GM23338 (cell line): Measurements from ENCODE around the gene PAX5. TPM values are rescaled to one million over a fixed set of nuclear protein-coding genes. Genes with fewer than 3 reads are reported as not detected.
A peak's percentile ranks its signal among the peaks of the same experiment; 100 is the strongest.

ENCODE experiments used
- ATAC-seq: fragments of 200-7000 bp; cut with Tn5 transposase; 3 replicates; pipeline ENCODE4 v1.9.1; 2020
- DNase-seq: peaks from one replicate; pipeline ENCODE4 v3.0.0-alpha.2; 2015; ENCODE audit warnings: low spot score
- H2AFZ ChIP-seq: fragments of 200-600 bp; sonication (generic); 2 replicates; pipeline ENCODE4 v1.8.0; 2016; ENCODE audit warnings: antibody characterized with exemption, mild to moderate bottlenecking, moderate library complexity
- H3F3A ChIP-seq: fragments of 200-600 bp; sonication (generic); replicated peaks from 2 replicates; pipeline ENCODE4 v1.8.0; 2017; ENCODE audit warnings: antibody characterized with exemption, mixed run types, low read depth
- H3K27ac ChIP-seq: fragments of 200-600 bp; sonication (generic); 2 replicates; pipeline ENCODE4 v1.6.1; 2016; ENCODE audit warnings: low read depth
- H3K27me3 ChIP-seq: fragments of 200-600 bp; sonication (generic); 2 replicates; pipeline ENCODE4 v1.8.0; 2016; ENCODE audit warnings: mild to moderate bottlenecking, mixed run types, moderate library complexity; ENCODE audit not compliant: insufficient read depth
- H3K36me3 ChIP-seq: fragments of 200-600 bp; sonication (generic); 2 replicates; pipeline ENCODE4 v1.8.0; 2016; ENCODE audit warnings: mild to moderate bottlenecking; ENCODE audit not compliant: insufficient read depth
- H3K4me1 ChIP-seq: fragments of 200-600 bp; sonication (generic); 2 replicates; pipeline ENCODE4 v1.8.0; 2016; ENCODE audit warnings: mild to moderate bottlenecking, moderate library complexity; ENCODE audit not compliant: insufficient read depth
- H3K4me2 ChIP-seq: fragments of 200-600 bp; sonication (generic); 2 replicates; pipeline ENCODE4 v1.7.1; 2017; ENCODE audit warnings: mixed run types
- H3K4me3 ChIP-seq: fragments of 200-600 bp; sonication (generic); 2 replicates; pipeline ENCODE4 v1.6.1; 2016; ENCODE audit warnings: mixed run types
- H3K79me2 ChIP-seq: fragments of 200-600 bp; sonication (generic); replicated peaks from 2 replicates; pipeline ENCODE4 v1.8.0; 2017; ENCODE audit warnings: mild to moderate bottlenecking; ENCODE audit not compliant: insufficient read depth
- H3K9me2 ChIP-seq: fragments of 200-600 bp; sonication (generic); 2 replicates; pipeline ENCODE4 v1.8.0; 2017; ENCODE audit not compliant: insufficient read depth
- H4K20me1 ChIP-seq: fragments of 200-600 bp; sonication (generic); replicated peaks from 2 replicates; pipeline ENCODE4 v1.8.0; 2017; ENCODE audit warnings: mild to moderate bottlenecking; ENCODE audit not compliant: insufficient read depth
- H3K27ac Mint-ChIP-seq: 2 replicates; pipeline ENCODE4 v1.8.0; 2020; ENCODE audit warnings: inconsistent platforms, mild to moderate bottlenecking, moderate library complexity, mixed read lengths
- H3K27me3 Mint-ChIP-seq: 3 replicates; pipeline ENCODE4 v1.8.0; 2022; ENCODE audit warnings: low read depth, mild to moderate bottlenecking, moderate library complexity, mixed read lengths, inconsistent platforms; ENCODE audit not compliant: insufficient read depth, poor library complexity
- H3K36me3 Mint-ChIP-seq: 3 replicates; pipeline ENCODE4 v1.8.0; 2021; ENCODE audit warnings: low read depth, mild to moderate bottlenecking, inconsistent platforms, moderate library complexity, mixed read lengths
- H3K4me1 Mint-ChIP-seq: 3 replicates; pipeline ENCODE4 v1.8.0; 2020; ENCODE audit warnings: mild to moderate bottlenecking, inconsistent platforms, mixed read lengths
- H3K4me3 Mint-ChIP-seq: 3 replicates; pipeline ENCODE4 v1.8.0; 2021; ENCODE audit warnings: moderate library complexity, mild to moderate bottlenecking, inconsistent platforms, mixed read lengths
- H3K9me3 Mint-ChIP-seq: 3 replicates; pipeline ENCODE4 v1.8.0; 2020; ENCODE audit warnings: moderate library complexity, mild to moderate bottlenecking, inconsistent platforms, mixed read lengths
- CREB1 ChIP-seq: fragments of 250-450 bp; sonication (Bioruptor Pico); IDR thresholded peaks from 2 replicates; pipeline ENCODE4 v1.5.0; 2020; ENCODE audit warnings: low read depth, mild to moderate bottlenecking, moderate library complexity
- CTCF ChIP-seq, 2 experiments: fragments of 200-600 bp in 1 of 2; sonication (generic) in 1 of 2; conservative IDR thresholded peaks; 2 replicates each; pipeline versions ENCODE4 v1.5.1 to v1.6.1; 2016 to 2017; ENCODE audit warnings: antibody characterized with exemption in 2 of 2, low read depth in 2 of 2, mild to moderate bottlenecking in 2 of 2, moderate library complexity in 1 of 2
- EZH2phosphoT487 ChIP-seq: fragments of 200-600 bp; sonication (generic); IDR thresholded peaks from one replicate; pipeline ENCODE4 v1.8.1; 2018; ENCODE audit warnings: antibody characterized with exemption; ENCODE audit not compliant: unreplicated experiment
- JUNB ChIP-seq: IDR thresholded peaks from one replicate; pipeline ENCODE4 v1.6.1; 2016; ENCODE audit warnings: antibody characterized with exemption; ENCODE audit not compliant: unreplicated experiment
- NANOG ChIP-seq: IDR thresholded peaks from 2 replicates; pipeline ENCODE4 v1.6.1; 2016; ENCODE audit warnings: antibody characterized with exemption, borderline replicate concordance
- POLR2AphosphoS5 ChIP-seq: IDR thresholded peaks from 2 replicates; pipeline ENCODE4 v1.6.1; 2016; ENCODE audit warnings: antibody characterized with exemption, low read depth
- STAT1 ChIP-seq: IDR thresholded peaks from one replicate; pipeline ENCODE4 v1.6.1; 2016; ENCODE audit warnings: antibody characterized with exemption; ENCODE audit not compliant: unreplicated experiment
- ZNF114 ChIP-seq: fragments of 250-450 bp; sonication (Bioruptor Pico); IDR thresholded peaks from 2 replicates; pipeline ENCODE4 v1.5.0; 2020; ENCODE audit warnings: mild to moderate bottlenecking, moderate library complexity
- ZNF331 ChIP-seq: fragments of 250-450 bp; sonication (Bioruptor Pico); IDR thresholded peaks from 2 replicates; pipeline ENCODE4 v1.5.0; 2020; ENCODE audit warnings: low read depth, mild to moderate bottlenecking, moderate library complexity
- ZNF462 ChIP-seq: fragments of 250-450 bp; sonication (Bioruptor Pico); IDR thresholded peaks from 2 replicates; pipeline ENCODE4 v1.5.0; 2020; ENCODE audit warnings: mild to moderate bottlenecking, moderate library complexity
- polyA plus RNA-seq: library from polyadenylated mRNA; unstranded; fragments of >200 nt; fragmentation: Nextera tagmentation; extraction: Ambion mirVana; gene quantifications from 2 replicates; pipeline ENCODE4 v1.2.1, GENCODE V29; 2016
- total RNA-seq: library from RNA; depleted of rRNA; stranded (reverse); fragments of >200 nt; shearing (Covaris generic); gene quantifications from 2 replicates; pipeline ENCODE4 v1.2.3, GENCODE V29; 2014
- TF ChIP-seq, protein P1 (sequence below): IDR thresholded peaks from 2 replicates; pipeline ENCODE4 v1.6.1; 2016; ENCODE audit warnings: antibody characterized with exemption

The PAX5 gene
- total and polyA plus RNA-seq, 2 experiments from 2014 or later: 0.17 to 0.60 TPM

GRCh38 chr9:36980148-36980974, 53.7 kb downstream of the PAX5 start:
- TF ChIP-seq CTCF (conservative IDR thresholded peaks at IDR 0.05; ENCODE audit: low read depth in 2 of 2): peak; percentile 50 to 81
- TF ChIP-seq NANOG: no peak

GRCh38 chr9:36976371-36977030, 57.6 kb downstream of the PAX5 start:
- Histone ChIP-seq H3K4me2 (no peak overlapping the region), H2AFZ (no peak overlapping the region)
- ATAC-seq: no peak
- TF ChIP-seq POLR2AphosphoS5 (no peak), EZH2phosphoT487 (no peak), ZNF114 (CRISPR knock-in tag) (no peak), ZNF331 (CRISPR knock-in tag) (no peak), ZNF462 (no peak), JUNB (no peak), STAT1 (no peak), CREB1 (CRISPR knock-in tag) (no peak)
- TF ChIP-seq, protein P1, sequence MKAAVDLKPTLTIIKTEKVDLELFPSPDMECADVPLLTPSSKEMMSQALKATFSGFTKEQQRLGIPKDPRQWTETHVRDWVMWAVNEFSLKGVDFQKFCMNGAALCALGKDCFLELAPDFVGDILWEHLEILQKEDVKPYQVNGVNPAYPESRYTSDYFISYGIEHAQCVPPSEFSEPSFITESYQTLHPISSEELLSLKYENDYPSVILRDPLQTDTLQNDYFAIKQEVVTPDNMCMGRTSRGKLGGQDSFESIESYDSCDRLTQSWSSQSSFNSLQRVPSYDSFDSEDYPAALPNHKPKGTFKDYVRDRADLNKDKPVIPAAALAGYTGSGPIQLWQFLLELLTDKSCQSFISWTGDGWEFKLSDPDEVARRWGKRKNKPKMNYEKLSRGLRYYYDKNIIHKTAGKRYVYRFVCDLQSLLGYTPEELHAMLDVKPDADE: no peak

More at GRCh38 chr9:36980148-36980974, 53.7 kb downstream of the PAX5 start:
- Histone ChIP-seq H3K4me2 (0 out of 2 replicates have a peak overlapping the region, but pooled peaks have one; percentile 61), H4K20me1 (0 out of 2 replicates have a peak, but pooled peaks cover 3% of the 10 kb centered on the region), H2AFZ (0 out of 2 replicates have a peak overlapping the region, but pooled peaks have one; percentile 5), H3K4me3 (no peak overlapping the region), H3K9me2 (no peaks in the 10 kb centered on the region), H3K79me2 (no peaks in the 10 kb centered on the region), H3F3A (peaks cover 3% of the 10 kb centered on the region; the same call in 1 of the 2 replicates), H3K36me3 (no peaks in the 10 kb centered on the region), H3K27me3 (peaks cover 42% of the 10 kb centered on the region), H3K27ac (no peak overlapping the region), H3K4me1 (peaks cover 14% of the 10 kb centered on the region; the same call in 1 of the 2 replicates)
- ATAC-seq: peak; percentile 95
- Mint-ChIP-seq H3K9me3 (no peaks in the 10 kb centered on the region), H3K27me3 (peaks cover 35% of the 10 kb centered on the region), H3K27ac (no peak overlapping the region), H3K36me3 (no peaks in the 10 kb centered on the region), H3K4me1 (peaks cover 18% of the 10 kb centered on the region; the same call in 2 of the 3 replicates), H3K4me3 (no peak overlapping the region)
- DNase-seq: peak; percentile 85

More at GRCh38 chr9:36976371-36977030, 57.6 kb downstream of the PAX5 start:
- Histone ChIP-seq H3K4me3 (no peak overlapping the region), H3K79me2 (no peaks in the 10 kb centered on the region), H4K20me1 (no peaks in the 10 kb centered on the region), H3F3A (no peaks in the 10 kb centered on the region), H3K36me3 (no peaks in the 10 kb centered on the region), H3K4me1 (peaks cover 14% of the 10 kb centered on the region; the same call in 1 of the 2 replicates), H3K27ac (no peak overlapping the region), H3K9me2 (no peaks in the 10 kb centered on the region), H3K27me3 (0 out of 2 replicates have a peak, but pooled peaks cover 6% of the 10 kb centered on the region)
- Mint-ChIP-seq H3K4me1 (peaks cover 13% of the 10 kb centered on the region; the same call in 2 of the 3 replicates), H3K27me3 (peaks cover 15% of the 10 kb centered on the region), H3K9me3 (no peaks in the 10 kb centered on the region), H3K27ac (no peak overlapping the region), H3K36me3 (no peaks in the 10 kb centered on the region), H3K4me3 (no peak overlapping the region)
- no peak for DNase-seq
